ENCODE measurements around the gene ARHGAP24.
"Not testable (repeated sequence)": the region's sequence is repeated elsewhere in the genome, so short reads cannot be mapped to it uniquely, and the experiment has no call there.

The ARHGAP24 gene

DNA sequence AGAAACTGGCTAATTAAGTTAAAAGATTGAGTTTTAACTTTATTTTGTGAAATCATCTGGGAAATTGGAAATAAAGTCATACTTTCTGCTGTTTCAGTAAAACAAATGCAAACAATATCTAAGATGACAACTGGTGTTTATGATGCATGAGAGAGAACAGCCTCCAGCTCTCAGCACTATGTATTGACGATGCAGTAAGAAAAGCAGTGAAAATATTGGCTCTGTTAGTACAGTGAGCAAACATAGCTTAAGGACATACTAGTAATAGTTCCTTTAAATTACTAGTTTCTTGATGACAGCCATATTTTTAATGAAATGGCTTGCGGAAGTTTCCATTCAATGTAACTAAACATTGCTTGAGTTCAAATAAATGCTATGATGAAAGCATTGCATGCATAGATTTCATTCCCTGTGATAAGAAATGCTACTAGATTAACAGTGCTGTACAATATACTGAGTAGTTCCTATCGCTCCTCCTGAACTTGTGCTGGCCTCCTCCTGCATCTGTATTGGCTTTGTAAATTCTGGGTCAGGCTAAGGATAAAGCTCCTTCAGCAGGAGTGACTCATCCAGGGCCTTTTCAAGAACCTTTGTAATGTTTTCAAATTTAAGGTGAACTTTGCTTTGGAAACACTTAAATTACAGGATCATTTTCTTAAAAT lies 11.6 kb downstream of the ARHGAP24 start:
- no peak for DNase-seq

DNA sequence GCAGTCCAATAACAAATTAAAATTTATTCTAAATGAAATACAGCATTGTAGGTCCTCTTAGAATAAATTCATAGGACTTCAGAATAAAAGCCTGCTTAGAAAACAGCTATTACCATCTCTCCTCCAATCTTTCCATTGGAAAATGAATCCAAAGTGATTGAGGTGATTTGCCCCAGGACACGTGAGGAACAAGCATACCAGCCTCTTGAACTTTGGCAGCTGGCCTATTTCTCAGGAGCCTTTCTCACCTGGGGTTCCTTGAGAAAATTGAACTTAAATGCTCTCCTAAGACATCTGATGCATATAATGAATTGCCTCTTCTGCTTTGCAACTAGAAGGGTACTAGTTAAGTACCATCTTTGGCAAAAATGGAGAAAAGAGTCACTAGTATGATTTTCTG lies 13.5 kb downstream of the ARHGAP24 start:
- no peak for DNase-seq

DNA sequence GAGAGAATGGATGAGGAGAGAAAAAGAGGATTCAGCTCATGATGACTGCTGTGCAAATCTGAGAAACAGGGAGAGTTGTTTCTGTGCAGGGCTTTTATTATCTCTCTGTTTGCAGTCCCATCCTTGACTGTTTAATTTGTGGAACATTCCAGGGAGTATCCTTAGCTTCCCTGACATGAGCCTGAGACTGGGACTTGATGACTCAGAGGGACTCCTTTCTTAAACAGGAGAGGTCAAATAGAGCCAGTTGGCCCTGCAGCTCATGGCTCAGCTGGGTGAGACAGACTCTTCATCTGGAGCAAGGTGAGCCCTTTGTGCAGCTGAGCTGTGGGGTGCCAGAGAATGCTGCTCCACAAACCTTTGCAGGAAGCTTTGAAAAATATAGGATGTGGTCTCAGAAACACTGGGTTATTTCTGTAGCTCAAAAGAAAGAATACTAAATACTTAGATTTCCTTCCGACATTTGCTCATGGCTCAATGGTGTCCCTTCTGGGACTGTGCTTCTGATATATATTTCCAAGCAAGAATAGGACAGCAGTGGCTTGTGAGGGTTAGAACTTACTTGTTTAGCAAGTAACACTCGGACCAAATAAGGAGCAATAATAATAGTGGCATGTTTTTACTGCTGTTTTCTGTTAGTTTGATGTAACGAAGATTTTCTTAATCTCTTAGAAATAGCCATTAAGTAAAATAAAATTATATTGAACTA lies 14.5 kb downstream of the ARHGAP24 start:
- no peak for DNase-seq

DNA sequence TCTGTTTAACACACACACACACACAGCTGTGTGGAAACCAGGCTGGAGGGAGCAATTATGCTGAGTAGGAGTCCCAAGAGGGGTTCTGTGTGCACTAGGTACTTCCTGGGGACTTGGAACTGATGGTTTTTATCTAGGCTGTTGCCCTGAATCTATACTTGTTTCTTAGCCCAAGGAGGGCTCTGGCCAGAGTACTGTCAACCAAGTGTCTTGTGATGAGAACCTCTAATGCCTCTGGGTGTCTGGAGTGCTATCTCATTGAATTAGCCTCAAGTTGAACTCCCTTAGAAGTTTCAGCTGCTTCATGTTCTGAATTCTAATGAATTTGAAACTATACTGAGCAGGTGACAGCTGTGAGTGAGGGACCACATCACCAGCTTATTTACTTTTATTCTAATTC lies 16.6 kb downstream of the ARHGAP24 start:
- DNase-seq: no peak

DNA sequence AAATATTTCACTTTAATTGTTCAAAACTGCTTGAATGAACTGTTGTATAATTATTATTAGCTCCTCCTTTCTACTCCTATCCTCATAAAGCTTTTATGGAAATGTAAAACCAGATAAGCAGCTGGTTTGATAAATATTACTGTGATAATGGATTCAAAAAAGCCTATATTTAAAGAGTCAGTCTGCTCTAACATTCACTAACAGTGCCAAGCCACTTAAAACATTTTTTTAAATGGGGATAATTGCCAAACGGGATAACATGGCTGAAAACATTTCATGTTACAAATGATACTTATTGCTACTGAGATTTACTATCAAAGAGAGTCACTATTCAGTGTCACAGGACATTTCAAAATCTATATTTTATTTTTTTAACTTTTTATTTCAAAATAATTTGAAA lies 17.4 kb downstream of the ARHGAP24 start:
- no peak for DNase-seq

GRCh38 chr4:85495621-85496020 lies 20.7 kb downstream of the ARHGAP24 start:
- DNase-seq: no peak

- DNase-seq: no peak
These were observed 21.3 kb downstream of the ARHGAP24 start for GRCh38 chr4:85496126-85496849.

GRCh38 chr4:85496933-85497332 lies 22.0 kb downstream of the ARHGAP24 start:
- no peak for DNase-seq

- no peak for DNase-seq
These were observed 23.3 kb downstream of the ARHGAP24 start for GRCh38 chr4:85498068-85498733.

- no peak for DNase-seq
These were observed 24.6 kb downstream of the ARHGAP24 start for GRCh38 chr4:85499573-85499972.

GRCh38 chr4:85500110-85500867 lies 25.3 kb downstream of the ARHGAP24 start:
- DNase-seq: no peak

GRCh38 chr4:85501145-85501544 lies 26.2 kb downstream of the ARHGAP24 start:
- not testable (repeated sequence) for DNase-seq

DNA sequence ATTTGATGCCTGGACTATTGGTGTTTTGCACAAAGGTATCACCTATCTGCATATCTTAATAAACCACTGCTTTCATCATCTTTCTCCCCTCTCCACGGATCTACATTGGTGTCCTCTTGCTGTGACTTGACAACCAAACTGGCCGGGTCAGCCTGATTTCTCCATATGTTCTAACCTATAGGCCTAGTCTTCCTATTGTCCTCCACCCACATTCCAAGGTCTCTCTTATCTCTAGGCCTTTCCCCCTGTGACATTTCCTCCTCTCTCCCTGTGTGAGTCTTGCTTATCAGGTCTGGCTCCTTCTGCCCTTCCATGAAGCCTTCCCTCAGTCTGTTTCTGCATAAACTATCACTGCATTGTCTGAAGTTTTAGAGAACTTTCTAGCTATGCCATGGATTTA lies 33.7 kb downstream of the ARHGAP24 start:
- DNase-seq: no peak

DNA sequence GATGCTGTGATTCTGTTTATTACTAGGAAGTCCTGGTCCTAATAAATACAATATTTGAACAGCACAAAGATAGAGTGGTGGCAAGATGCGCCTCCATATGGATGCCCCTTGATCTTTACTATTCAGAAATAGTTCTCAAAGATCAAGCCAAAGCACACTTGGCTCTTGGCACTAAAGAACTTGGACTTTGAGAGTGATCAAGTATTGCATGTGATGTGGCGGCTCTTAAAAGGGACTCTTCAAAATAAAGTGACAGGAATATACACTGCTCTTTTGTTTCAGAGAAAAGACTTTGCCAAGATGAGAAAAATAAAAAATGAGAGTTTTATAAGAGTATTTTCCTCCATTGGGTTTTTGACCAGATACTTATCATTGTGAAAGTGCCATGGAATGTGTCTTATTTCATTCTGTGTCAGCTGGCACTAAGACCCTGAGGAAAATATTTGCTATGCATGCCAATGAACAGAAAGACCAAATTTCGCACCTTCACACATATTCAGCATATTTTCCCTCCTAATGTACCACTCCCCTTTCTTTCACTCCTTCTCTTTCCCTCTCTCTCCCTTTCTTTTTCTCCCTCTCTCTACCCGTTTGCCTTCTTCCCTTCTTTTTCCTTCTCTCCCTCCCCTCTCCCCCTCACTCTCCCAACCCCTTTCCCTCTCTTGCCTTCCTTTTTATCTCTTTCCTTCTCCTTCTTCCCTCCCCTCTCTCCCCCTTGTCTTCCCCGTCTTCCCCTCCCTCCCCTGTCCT lies 35.1 kb downstream of the ARHGAP24 start:
- no peak for DNase-seq

DNA sequence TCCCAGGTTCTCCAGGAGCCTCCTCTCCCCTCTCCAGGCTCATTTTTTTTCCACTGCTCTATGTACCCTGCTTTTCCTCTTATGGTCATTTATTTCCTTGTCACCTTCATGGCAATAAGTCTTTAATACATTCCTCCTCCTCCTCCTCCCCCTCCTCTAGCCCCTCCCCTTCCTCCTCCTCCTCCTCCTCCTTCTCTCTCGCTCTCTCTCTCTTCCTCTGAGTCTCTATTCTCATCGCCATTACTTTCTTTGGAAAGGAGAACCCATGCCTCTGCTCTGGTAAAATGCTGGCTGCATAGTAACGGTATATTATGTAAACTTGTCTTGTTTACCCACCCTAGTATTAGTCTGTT lies 35.7 kb downstream of the ARHGAP24 start:
- DNase-seq: no peak

- no peak for DNase-seq
These were observed 37.7 kb downstream of the ARHGAP24 start for GRCh38 chr4:85512446-85513205.

DNA sequence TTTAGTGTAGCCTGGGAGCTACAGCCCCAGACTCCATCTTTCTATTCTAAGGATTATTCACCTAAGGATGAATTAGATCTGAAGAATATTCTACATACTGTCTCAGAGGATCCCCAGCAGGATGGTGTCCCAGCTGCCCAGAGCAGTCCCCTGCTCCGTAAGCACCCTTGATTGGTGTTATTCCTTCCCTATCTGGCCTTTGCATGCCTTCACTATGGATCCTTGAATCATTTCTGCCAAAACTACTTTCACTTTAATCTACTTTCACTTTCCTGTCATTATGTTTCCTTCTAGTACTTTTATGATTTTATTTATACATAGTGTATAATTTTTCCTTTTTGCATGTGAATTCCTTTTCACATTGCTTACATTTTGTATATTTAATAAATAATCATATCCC lies 39.2 kb downstream of the ARHGAP24 start:
- DNase-seq: no peak

DNA sequence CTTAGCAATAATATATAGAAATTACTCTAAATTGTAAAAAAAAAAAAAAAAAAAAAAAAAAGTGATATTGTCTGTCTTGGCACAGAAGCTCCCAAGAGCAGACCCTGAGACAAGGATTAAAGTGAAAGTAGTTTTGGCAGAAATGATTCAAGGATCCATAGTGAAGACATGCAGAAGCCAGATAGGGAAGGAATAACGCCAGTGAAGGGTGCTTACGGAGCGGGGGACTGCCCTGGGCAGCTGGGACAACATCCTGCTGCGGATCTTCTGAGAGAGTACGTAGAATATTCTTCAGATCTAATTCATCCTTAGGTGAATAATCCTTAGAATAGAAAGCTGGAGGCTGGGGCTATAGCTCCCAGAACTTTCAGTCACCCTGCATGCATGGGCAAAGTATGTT lies 39.8 kb downstream of the ARHGAP24 start:
- DNase-seq: no peak

DNA sequence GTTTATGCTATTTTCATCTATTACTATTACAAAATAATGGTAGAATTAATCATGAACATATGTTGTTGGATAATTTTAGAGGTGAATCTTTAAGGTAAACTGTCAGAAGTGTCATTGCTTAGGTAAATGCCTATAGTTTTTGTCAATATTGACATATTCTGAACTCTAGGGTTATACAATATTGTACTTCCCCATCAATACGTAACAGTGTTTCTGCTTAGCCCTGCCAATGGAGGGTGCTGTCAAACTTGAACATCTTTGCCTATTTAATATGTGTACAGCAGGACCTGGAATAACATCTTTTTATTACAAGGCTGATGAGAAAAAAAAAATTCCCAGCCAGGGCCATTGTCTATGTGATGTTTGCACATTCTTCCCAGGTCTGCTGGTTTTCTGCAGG lies 40.8 kb downstream of the ARHGAP24 start:
- no peak for DNase-seq

GRCh38 chr4:85518526-85518925 lies 43.6 kb downstream of the ARHGAP24 start:
- DNase-seq: not testable (repeated sequence)

Measured in activated T-cell treated with anti-CD3 and anti-CD28 coated beads, Interleukin-2, amount 50 U/mL, for 48 hours (primary cell).